Prostate gland (tissue), 2 donors: ENCODE measurements around the gene TGFA. TPM values are rescaled to one million over a fixed set of nuclear protein-coding genes. Genes with fewer than 3 reads are reported as not detected.

Experiments used
- DNase-seq: peaks from one replicate; pipeline ENCODE4 v3.0.0-alpha.2; 2019; ENCODE audit warnings: low spot score
- H3K27ac ChIP-seq, 2 donors: fragments of 200-600 bp; sonication (generic); 2 replicates each; pipeline ENCODE4 v1.5.1; 2017 to 2019
- H3K27me3 ChIP-seq: fragments of 200-600 bp; sonication (generic); replicated peaks from 2 replicates; pipeline ENCODE4 v1.5.1; 2019; ENCODE audit not compliant: insufficient read depth
- H3K36me3 ChIP-seq, 2 donors: fragments of 200-600 bp; sonication (generic); 1 replicate in 1 of 2; 2 replicates in 1 of 2; pipeline versions ENCODE4 v1.5.1 to v1.8.1; 2017 to 2019
- H3K4me1 ChIP-seq: fragments of 200-600 bp; sonication (generic); replicated peaks from 2 replicates; pipeline ENCODE4 v1.5.1; 2019
- H3K4me3 ChIP-seq, 2 donors: fragments of 200-600 bp; sonication (generic); 2 replicates each; pipeline ENCODE4 v1.5.1; 2017 to 2019
- H3K9me3 ChIP-seq: fragments of 200-600 bp; sonication (generic); 2 replicates; pipeline ENCODE4 v1.5.1; 2017
- CTCF ChIP-seq, 4 experiments: fragments of 200-600 bp in 2 of 4; fragments of 450-650 bp in 2 of 4; sonication (generic) in 2 of 4; IDR thresholded peaks; 1 replicate in 3 of 4; 2 replicates in 1 of 4; pipeline ENCODE4 v1.5.1; 2016 to 2019; ENCODE audit warnings: antibody characterized with exemption in 4 of 4, mild to moderate bottlenecking in 2 of 4, moderate library complexity in 2 of 4
- POLR2A ChIP-seq: fragments of 450-650 bp; IDR thresholded peaks from one replicate; pipeline ENCODE4 v1.6.1; 2016; ENCODE audit warnings: antibody characterized with exemption, mild to moderate bottlenecking
- POLR2AphosphoS5 ChIP-seq: sonication (generic); formaldehyde crosslinking; IDR thresholded peaks from one replicate; pipeline ENCODE4 v1.6.1; 2017; ENCODE audit warnings: antibody characterized with exemption
- WGBS: methylation state at CpG from one replicate; pipeline ENCODE4 v1.1.5; 2018; 5-methylcytosine and 5-hydroxymethylcytosine counted together
- intact Hi-C: fragments of 100-400 bp; cut with DNase I; formaldehyde crosslinking; loops from one replicate; pipeline ENCODE4 v1.14.2; 2022
- total RNA-seq, 2 donors: library from RNA; depleted of rRNA; stranded (reverse); fragments of >200 nt; gene quantifications; one replicate each; pipeline ENCODE4 v1.1.0, GENCODE V29; 2016

TGFA gene
- total RNA-seq, 2 donors from 2014 or later: 3.7 to 9.2 TPM

- intact Hi-C loops: no loop called here
- H3K4me1 ChIP-seq: peaks cover 4% of the 10 kb centered on the region
- H3K27ac ChIP-seq: no peak overlapping the region
- no peaks in the 10 kb centered on the region for H3K27me3 ChIP-seq
- H3K36me3 ChIP-seq: no peaks in the 10 kb centered on the region
- DNase-seq: no peak
- no peak for TF ChIP-seq POLR2A
- no peak for TF ChIP-seq POLR2AphosphoS5
- TF ChIP-seq CTCF (IDR thresholded peaks at IDR 0.05): no peak
- H3K9me3 ChIP-seq: no peaks in the 10 kb centered on the region
- H3K4me3 ChIP-seq: no peak overlapping the region
Observed at GRCh38 chr2:70523672-70523995, 30.0 kb downstream of the TGFA start.

GRCh38 chr2:70522627-70523026 is 31.0 kb downstream of the TGFA start:
- no peak for DNase-seq
- Histone ChIP-seq H3K36me3 (no peaks in the 10 kb centered on the region), H3K4me1 (peaks cover 4% of the 10 kb centered on the region), H3K27me3 (no peaks in the 10 kb centered on the region), H3K4me3 (no peak overlapping the region), H3K27ac (no peak overlapping the region), H3K9me3 (no peaks in the 10 kb centered on the region)
- intact Hi-C loops: no loop called here
- TF ChIP-seq CTCF (IDR thresholded peaks at IDR 0.05) (no peak), POLR2A (no peak), POLR2AphosphoS5 (no peak)
- WGBS: 85% methylated on average over 5 of the region's 5 CpGs

- WGBS: 55% methylated on average over 3 of the region's 3 CpGs
Observed at GRCh38 chr2:70520825-70521224, 32.8 kb downstream of the TGFA start.

GRCh38 chr2:70519453-70519852 is 34.2 kb downstream of the TGFA start:
- TF ChIP-seq POLR2A (no peak), CTCF (IDR thresholded peaks at IDR 0.05) (no peak), POLR2AphosphoS5 (no peak)
- Histone ChIP-seq H3K4me3 (no peak overlapping the region), H3K9me3 (no peaks in the 10 kb centered on the region), H3K27ac (no peak overlapping the region), H3K27me3 (no peaks in the 10 kb centered on the region), H3K36me3 (no peaks in the 10 kb centered on the region), H3K4me1 (peaks cover 2% of the 10 kb centered on the region)
- no peak for DNase-seq
- 86% methylated on average over 2 of the region's 2 CpGs for WGBS
- intact Hi-C loops: no loop called here

More at GRCh38 chr2:70520825-70521224, 32.8 kb downstream of the TGFA start:
- H3K27me3 ChIP-seq: no peaks in the 10 kb centered on the region
- TF ChIP-seq CTCF (IDR thresholded peaks at IDR 0.05) (no peak), POLR2AphosphoS5 (no peak), POLR2A (no peak)
- intact Hi-C loops: no loop called here
- H3K4me1 ChIP-seq: peaks cover 4% of the 10 kb centered on the region
- H3K27ac ChIP-seq: no peak overlapping the region
- H3K36me3 ChIP-seq: no peaks in the 10 kb centered on the region
- no peak for DNase-seq
- H3K9me3 ChIP-seq: no peaks in the 10 kb centered on the region
- no peak overlapping the region for H3K4me3 ChIP-seq

GRCh38 chr2:70518557-70518956 is 35.1 kb downstream of the TGFA start:
- Histone ChIP-seq H3K27me3 (no peaks in the 10 kb centered on the region), H3K27ac (no peak overlapping the region), H3K4me1 (no peaks in the 10 kb centered on the region), H3K4me3 (no peak overlapping the region), H3K36me3 (no peaks in the 10 kb centered on the region), H3K9me3 (no peaks in the 10 kb centered on the region)
- no peak for DNase-seq
- intact Hi-C loops: no loop called here
- no peak for TF ChIP-seq POLR2AphosphoS5
- no peak for TF ChIP-seq CTCF (IDR thresholded peaks at IDR 0.05)
- TF ChIP-seq POLR2A: no peak
- 100% methylated on average over 1 of the region's 1 CpG for WGBS
